Stimulated activated CD4-positive, alpha-beta T cell treated with anti-CD3 and anti-CD28 coated beads, Interleukin-12 subunit alpha, Interleukin-12 subunit beta, amount 100 ng/mL, for 48 hours (primary cell): ENCODE results near the gene CCDC136.

Source experiments
- DNase-seq, 3 donors: peaks; one replicate each; pipeline ENCODE4 v3.0.0-alpha.2; 2020; ENCODE audit warnings: low read depth in 2 of 3, low spot score in 1 of 3

Gene CCDC136

DNA sequence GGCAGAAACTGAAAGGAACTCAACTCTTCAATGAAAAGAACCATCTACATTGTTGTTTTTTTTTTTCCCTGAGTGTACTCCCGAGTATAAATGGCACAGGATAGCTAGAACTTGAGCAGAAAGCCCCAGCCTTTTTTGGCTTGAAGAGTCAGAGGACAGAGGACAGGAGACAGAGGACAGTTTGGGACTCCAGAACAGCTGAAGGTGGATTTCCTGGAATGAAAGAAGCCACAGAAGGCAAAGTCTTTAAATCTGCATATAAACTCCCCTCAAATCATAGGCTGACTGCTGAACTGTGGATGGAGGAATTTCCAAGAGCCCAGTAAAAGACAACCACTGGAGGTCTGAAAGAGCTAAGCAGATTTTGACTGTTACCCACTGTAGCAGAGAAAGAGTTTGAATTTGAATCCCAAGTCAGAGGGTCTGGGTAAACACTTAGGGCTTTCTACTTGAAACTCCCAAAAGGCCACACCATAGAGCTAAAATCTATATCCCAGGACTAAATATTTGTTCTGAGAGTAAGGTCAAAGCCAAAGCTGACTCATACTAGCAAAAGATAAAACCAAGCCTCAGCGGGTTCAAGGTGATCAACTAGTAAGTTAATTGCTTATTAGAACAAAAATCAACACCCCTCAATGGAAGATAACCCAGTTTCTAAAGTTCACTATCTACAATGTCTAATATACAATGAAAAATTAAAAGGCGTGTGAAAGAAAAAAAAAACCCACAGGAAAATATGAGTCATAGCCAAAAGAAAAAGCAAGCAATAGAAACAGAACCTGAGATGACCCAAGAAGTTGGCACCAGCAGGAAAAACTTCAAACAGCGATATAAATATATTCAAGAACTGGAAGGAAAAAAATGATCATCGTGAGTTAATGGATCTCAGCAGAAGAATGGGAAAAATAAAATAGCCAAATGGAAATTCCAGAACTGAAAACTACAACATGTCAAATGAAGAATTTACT lies 14.3 kb upstream of the CCDC136 start:
- no peak for DNase-seq

DNA sequence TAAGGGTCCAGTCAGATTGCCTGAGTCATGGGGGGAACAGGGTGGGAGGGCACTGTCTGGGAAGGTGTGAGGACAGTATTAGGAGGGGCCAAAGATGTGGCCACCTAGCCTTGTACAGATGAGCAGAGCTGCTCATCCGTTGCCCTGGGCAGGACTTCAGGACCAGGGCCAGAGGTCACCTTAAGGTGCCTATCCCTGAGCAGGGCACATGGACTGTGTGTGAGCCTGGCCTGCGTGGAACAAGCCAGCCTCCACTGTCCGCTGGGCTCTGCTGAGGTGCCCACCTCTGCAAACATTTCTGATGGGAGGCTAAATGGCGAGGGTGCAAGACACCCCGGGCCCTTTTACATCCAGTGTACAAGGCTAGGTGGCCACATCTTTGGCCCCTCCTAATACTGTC lies 12.8 kb upstream of the CCDC136 start:
- no peak for DNase-seq

DNA sequence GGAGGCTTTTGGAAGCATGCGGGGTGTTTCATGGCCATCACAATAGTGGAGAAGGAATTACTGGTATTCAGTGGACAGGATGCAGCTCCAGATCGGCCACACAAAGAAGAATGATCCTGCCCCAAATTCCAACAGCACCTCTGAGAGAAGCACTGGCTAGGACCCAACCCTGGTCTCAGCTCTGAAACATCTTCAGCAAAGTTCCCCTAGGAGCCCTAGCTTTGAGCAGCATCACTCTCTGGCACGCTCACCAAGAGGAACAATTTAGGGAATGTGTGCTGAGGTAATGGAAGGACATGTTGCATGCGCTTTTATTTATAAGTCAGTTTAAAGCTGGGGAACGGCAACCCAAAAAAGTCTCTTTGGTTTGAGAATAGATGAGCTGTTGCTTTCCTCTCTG lies 10.6 kb upstream of the CCDC136 start:
- DNase-seq: no peak

DNA sequence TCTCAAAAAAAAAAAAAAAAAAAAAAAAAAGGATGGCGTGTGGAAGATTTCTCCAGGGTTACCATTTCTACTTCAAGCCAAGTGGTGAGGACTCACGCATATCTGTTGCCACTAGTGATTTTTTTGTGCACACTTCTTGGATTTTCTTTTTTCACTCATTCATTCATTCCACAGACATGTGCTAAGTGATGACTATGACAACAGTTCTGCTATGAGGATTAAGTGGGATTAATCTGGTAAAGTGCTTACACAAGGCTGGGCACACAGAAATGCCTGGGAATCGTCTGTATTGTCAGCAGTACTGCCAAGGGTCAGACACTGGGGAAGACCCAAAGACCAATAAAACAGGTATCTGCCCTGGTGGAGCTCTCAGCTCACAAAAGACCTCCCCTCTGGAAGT lies 9.9 kb upstream of the CCDC136 start:
- no peak for DNase-seq

DNA sequence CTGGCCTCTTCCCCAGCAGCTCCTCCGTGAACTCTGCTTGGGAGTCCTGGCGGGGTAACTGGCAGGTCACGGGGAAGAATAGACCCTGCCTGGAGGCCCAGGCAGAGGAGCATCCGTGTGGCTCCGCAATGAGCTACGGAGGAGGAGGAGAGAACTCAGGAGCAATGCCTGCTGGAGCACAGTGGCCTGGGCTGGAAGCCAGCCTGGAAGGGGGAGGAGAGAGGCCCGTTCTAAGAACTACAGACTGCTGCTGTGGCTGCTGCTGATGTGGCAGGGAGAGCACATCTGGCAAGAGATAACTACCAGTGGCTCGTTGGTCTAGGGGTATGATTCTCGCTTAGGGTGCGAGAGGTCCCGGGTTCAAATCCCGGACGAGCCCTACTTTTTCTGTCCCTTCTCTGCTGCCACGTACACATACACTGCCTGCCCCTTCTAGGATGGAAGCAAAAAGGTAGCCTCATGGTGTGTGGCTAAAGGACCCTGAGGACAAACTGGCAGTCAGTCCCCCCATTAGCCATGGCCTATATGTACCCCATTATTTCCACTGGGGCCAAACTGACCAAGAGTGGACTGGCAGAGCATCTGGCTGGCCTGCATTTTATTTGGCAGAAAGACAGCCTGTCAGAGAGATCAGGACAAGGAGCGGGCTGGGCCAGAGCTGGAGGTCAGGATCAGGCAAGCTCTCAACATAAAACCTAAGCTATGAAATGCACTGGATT lies 8.5 kb upstream of the CCDC136 start:
- DNase-seq: no peak

DNA sequence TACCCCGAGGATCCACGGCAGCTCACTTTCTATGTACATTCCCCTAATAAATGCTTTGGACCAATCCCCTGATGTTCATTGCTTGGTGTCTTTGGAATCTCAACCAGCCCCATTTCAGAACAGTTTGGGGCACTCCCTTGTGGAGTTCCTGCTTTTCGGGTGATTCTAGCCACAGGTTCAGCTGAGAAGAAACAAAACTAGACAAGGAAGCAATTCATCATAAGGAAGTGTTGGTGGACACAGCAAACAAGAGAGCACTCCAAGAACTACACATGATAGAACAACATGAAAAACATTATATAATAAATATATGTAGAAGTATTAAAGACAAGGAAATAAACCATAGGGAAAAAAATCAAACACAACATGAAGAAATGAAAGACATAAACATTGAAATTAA lies 6.0 kb upstream of the CCDC136 start:
- DNase-seq: no peak

DNA sequence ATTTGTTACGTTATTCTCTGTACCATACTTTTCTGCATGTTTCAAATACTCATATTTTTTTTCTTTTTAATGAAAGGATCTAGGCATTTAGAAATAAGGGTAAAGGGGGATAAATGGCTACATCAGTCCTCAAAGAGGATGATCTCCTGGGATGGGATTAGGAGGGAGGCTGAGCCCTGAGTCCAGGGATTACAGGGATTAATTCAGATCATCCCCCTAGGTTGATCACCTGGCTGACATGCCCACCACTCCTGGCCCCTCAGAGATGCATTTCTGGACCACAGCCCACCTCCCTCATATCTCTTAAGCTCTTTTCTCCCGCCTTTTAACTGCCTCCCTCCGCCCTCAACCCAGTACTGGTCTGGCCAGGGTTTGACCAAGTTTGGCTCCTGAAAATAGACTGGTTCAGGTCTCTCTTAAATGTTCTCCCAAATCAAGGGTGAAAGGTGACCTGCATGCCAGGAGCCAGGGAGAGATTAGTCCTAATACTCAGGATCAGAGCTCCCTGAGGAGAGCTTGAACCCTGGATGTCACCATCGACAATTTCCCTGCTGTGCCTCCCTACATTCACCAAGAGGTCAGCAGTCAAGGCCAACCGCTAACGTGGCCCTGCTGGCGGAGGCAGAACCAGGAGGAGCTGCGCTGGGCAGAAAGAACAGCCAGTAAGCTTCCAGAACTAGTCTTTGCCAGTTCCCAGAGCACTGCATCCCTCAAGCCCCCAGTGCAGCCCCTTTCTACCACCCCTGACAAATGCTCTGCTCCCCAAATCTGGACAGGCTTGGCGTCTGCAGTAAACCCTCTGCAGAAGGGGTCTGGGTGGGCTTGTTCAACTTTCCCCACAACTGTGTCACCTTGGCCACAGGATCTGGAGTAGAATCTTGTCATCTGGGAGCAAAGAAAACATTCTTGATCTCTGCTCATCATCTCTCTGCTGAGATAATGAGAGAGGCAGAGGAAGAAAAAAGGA lies 3.0 kb upstream of the CCDC136 start:
- no peak for DNase-seq

DNA sequence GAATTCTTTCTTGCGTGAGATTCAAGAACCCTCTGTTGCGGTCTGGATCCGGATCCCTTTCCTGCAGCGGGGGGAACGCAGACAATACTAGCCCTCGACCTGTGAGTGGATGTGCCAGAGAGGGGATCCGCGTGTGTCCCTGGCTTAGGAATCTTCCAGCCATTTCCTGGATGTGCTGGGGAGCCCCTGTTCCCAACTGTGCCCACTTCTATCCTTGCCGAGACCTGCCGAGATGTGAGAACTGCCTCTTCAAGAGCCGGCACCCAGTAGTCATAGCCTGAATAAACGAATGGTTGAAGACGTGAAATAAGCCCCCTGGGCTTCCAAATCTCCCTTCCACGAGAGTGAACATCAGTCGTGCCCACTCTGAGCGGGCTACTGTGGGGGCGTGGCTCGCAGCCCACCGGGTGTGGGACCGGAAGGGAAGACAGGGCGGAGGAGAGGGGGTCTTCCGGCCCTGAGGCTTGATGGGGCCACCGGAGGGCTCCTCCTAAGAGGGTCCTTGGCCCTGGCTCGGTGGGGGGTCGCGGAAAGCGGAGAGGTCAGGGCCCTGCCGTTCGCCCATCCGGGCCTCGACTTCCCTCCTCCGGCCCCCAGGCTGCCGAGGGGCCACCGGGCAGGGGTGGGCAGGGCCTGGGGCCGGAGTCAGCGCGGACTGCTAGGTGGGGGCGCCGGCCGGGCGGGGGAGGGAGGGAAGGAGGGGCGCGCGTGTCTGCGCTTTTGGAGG lies 1.3 kb upstream of the CCDC136 start:
- DNase-seq: no peak

DNA sequence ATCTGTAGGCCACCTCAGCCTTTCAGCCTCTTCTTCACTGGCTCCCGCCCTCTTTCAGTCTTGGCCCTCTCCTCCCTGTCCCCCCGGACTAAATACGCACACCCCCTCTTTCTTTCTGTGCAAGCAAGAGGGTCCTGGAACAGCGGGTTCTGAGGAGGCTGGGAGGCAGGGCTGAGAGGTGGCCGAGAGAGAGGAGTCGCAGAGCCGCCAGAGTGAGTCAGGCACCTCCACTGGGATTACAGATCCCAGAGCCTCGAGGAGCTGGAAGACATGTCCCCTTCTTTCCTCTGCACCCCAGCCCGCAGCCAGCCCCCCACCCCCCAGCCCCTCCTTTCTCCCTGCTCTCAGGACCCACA lies 182 bp downstream of the CCDC136 start:
- DNase-seq: no peak

DNA sequence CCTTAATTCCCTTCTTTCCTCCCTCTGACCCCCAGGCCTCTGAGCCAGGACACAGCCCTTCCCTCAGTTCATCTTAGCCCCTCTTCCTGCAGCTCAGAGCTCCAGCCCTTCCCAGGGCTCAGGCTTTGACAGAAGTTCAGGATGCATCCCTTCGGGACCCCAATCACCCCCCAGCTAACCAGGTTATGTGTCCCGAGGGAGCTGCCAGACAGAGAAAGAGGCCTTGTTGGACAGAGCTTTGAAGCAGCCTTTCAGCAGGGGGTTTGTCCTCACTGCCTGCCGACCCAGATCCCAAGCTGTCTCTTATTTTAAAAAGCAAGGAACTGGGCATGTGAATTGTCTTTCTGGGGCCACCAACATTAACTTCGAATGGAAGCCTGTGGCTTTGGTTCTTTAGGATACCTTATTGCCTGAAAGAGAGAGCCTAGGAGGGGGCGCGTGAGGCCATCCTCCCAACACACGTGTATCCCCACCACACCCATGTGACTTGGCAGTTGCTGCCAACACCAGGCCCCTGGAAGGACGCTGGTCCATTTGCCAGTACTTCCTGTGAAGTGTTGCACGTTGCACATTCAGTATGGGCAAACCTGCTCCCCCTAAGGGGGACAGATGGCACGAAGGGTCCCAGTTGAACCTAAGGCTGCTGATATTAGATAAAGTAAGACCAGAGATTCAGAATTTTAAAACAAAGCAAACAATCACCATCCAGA lies 858 bp downstream of the CCDC136 start:
- DNase-seq: no peak

DNA sequence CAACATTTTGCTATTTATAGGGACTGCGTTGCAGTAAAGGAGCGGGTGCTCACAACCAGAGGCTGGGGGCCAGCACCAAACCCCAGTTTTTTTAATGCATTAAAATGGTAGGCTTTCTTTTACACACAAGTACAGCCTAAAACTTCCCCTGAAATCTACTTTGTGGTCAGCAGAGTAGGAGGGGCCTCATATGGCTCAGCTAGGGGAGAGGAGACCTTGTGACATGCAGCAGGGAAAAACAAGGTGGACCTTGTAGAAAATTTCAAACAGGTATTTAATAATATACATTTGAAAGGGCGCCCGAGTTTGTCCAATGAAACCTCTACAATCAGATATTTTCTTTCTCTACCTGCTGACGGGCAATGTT lies 1.4 kb downstream of the CCDC136 start:
- no peak for DNase-seq

DNA sequence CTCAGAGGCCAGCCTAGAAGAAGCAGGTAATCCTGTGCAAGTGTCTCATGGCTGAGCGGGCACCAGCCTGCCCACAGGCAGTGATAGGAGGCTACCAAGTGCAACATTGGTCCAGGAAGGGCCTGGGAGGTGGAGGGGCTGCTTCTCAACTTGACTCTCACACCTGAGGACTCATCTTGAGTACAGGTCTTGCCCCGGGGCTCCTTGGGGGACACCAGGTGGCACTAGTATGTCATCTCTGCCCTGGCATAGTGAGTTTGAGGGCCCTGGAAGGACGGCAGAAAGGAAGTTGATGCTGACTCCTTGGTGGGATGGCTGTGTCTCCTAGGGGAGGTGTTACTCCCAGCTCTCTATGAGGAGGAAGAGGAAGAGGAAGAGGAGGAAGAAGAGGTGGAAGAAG lies 2.3 kb downstream of the CCDC136 start:
- no peak for DNase-seq

DNA sequence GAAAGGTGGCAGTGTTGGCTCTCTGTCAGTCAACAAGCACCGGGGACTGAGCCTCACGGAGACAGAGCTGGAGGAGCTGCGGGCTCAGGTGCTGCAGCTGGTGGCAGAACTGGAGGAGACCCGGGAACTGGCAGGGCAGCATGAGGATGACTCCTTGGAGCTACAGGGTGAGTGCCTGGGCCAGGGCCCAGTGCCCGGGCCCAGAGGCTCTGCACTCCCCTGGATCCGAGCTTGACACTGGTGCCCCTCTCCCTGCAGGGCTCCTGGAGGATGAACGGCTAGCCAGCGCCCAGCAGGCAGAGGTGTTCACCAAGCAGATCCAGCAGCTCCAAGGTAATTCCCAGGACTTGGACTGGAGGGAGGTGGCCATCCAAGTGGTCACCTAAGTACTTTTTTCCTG lies 2.7 kb downstream of the CCDC136 start:
- DNase-seq: no peak

DNA sequence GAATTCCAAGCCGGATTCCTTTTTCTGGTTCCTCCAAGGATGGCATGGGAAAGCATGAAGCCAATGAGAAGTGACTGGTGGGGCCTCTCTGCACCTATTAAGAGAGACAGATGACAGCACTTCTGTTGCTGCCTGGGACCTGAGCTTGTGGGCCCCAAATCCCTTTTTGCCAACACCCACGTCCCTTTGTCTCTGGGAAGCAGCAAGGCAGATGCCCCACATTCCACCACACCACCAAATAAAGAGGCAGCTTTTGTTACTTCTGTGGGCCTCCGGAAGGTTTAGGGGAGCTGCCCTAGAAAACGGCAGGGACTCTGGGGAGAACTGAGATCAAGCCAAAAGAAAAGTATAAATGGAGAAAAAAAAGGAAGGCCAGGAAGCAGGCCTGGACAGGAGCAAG lies 3.4 kb downstream of the CCDC136 start:
- no peak for DNase-seq

DNA sequence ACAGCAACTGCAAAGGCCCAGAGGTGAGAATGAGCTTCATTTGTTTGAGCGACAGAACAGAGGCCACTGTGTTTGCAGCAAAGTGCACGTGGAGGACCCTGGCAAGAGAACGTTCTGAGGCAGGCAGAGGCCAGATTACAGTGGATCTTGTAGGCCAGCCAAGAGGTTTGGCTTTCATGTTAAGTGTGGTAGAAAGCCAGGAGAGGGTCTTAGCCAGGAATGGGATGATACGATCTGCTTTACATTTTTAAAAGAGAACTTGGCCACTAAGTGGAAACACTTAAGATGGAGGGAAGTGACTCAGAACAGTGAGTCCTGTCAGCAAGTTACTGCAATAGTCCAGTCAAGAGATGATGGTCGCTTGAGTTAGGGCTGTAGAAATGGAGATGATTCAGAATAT lies 4.6 kb downstream of the CCDC136 start:
- DNase-seq: no peak

DNA sequence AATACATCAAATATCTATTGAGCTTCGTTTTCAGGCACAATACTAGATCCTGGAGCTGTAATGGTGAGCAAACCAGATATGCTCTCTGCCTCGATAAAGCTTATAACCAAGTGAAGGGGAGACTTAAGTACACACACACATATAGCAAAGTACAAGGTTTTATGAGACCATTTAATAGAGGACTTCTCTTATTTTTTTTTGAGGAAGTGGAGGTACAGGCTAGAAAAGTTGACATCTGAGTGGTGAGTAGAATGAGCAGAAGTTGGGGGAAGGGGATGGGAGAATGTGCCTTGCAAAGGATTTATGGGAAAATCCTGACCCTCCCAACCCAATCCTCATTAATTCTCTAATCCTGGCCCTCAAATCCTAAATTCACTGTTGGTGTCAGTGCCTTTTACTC lies 7.7 kb downstream of the CCDC136 start:
- no peak for DNase-seq

DNA sequence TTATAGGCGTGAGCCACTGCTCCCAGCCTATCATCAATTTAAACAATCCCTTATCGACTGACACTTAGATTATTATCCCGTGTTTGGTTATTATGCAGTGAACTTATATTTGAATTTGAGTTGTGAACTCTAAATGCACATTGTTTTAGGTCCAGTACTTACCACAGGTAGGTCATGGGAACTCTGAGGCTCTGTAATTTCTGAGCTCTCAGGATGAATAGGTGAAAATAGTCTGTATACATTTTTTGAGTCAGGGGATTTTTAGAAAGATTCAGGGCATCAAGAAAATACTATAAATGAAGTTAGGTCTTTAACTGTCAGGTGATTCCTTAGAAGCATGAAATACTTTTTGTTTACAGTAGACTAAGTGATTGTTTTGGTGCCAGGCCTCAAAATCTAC lies 8.8 kb downstream of the CCDC136 start:
- no peak for DNase-seq

DNA sequence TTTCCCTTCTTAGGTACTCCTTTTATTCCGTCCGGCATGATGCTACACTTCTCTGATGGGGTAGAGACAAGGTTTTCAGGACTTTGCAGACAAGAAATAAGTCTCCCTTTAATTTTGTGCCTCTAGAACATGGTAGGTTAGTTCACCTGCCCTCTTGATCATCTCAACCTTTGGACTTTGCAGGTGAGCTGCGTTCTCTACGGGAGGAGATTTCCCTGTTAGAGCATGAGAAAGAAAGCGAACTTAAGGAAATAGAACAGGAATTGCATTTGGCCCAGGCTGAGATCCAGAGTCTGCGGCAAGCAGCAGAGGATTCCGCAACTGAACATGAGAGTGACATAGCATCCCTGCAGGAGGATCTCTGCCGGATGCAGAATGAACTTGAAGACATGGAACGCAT lies 9.2 kb downstream of the CCDC136 start:
- no peak for DNase-seq

DNA sequence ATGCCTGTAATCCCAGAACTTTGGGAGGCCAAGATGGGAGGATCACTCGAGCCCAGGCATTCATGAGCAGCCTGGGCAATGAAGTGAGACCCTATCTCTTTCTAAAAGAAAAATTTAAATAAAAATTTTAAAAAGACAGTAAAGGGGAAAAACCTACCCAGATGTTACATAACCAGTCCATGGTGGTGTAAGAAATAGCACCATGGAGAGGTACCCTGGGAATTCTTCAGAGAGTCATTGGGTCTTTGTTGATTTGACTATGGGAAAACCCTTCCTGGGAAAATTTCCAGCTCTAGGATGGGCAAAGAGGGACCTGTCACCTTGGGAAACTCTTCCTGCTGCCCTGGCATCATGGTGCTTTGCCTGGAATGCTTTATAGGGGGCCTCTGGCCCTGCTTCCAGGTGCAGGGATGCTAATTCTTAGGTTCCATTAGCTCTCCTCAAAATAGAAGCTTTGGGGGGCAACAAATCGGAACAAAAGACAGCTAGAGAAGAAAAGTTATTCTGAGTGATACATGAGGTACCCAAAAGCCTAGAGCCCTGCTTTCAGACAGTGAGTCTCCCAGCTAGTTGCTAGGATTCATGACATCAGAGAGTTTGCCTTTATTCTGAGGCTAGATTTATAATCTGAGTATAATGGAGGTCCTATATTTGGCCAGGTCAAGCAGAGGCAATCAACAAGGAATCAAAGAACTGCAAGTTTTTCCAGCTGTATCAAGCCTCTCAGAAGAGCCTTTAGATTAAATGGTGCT lies 10.1 kb downstream of the CCDC136 start:
- no peak for DNase-seq

DNA sequence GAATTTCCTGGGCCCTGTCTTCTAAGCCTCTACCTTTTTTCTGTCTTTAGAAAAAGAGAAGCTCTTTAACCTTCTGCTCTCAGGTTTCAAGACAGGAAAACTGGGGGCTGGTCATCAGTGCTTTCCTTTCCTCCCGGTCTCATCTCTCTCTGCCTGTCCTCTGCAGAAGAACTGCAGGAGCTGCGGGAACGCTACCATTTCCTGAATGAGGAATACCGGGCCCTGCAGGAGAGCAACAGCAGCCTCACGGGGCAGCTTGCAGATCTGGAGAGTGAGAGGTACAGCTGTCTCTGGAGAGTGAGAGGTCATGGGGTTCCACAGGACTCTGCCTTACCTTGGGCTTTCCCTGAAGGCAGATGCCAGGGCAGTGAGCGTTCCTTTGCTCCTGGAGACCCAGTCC lies 12.7 kb downstream of the CCDC136 start:
- no peak for DNase-seq
